GM21825 (cell line): ENCODE results near the gene MCM3AP.
A peak's percentile ranks its signal among the peaks of the same experiment; 100 is the strongest.

Experiments used
- ATAC-seq: cut with Tn5 transposase; IDR thresholded peaks from one replicate; pipeline ENCODE4 v1.9.1; 2021; ENCODE audit warnings: mild to moderate bottlenecking, moderate library complexity; ENCODE audit not compliant: unreplicated experiment

Gene MCM3AP

GRCh38 chr21:46285206-46285661, at the start of gene MCM3AP:
MCM3AP (minus strand) TSS chr21:46285611; CDS start chr21:46285286, 325 bp downstream.
- no peak for ATAC-seq

- ATAC-seq, result no peak
Observed at GRCh38 chr21:46334351-46335140, 49.1 kb upstream of the MCM3AP start.

- ATAC-seq, result no peak
Observed at GRCh38 chr21:46329796-46330195, 44.4 kb upstream of the MCM3AP start.

GRCh38 chr21:46328151-46328550, 42.7 kb upstream of the MCM3AP start:
- ATAC-seq, result no peak

GRCh38 chr21:46327711-46328110, 42.3 kb upstream of the MCM3AP start:
- ATAC-seq, result no peak

GRCh38 chr21:46326110-46326703, 40.8 kb upstream of the MCM3AP start:
- no peak for ATAC-seq

GRCh38 chr21:46325073-46325912, 39.9 kb upstream of the MCM3AP start:
- ATAC-seq, result peak; percentile 19

- peak; percentile 46 for ATAC-seq
Observed at GRCh38 chr21:46324390-46325072, 39.1 kb upstream of the MCM3AP start.

- ATAC-seq, result peak; percentile 78
Observed at GRCh38 chr21:46323710-46324389, 38.4 kb upstream of the MCM3AP start, which contains the start of the genes C21orf58 and PCNT. C21orf58 (minus strand) TSS chr21:46323870; CDS start chr21:46322738, 1,132 bp downstream. PCNT (plus strand) TSS chr21:46324156; CDS start chr21:46324229, 73 bp downstream.

- peak; percentile 3 for ATAC-seq
Observed at GRCh38 chr21:46323227-46323709, 37.9 kb upstream of the MCM3AP start.

GRCh38 chr21:46322351-46323226, 37.2 kb upstream of the MCM3AP start:
- no peak for ATAC-seq

- ATAC-seq, result no peak
Observed at GRCh38 chr21:46320331-46320801, 35.0 kb upstream of the MCM3AP start.

GRCh38 chr21:46319186-46319585, 33.8 kb upstream of the MCM3AP start:
- ATAC-seq, result no peak

- ATAC-seq, result no peak
Observed at GRCh38 chr21:46318464-46318845, 33.0 kb upstream of the MCM3AP start.

- ATAC-seq, result no peak
Observed at GRCh38 chr21:46317710-46318463, 32.5 kb upstream of the MCM3AP start.

- no peak for ATAC-seq
Observed at GRCh38 chr21:46316708-46317324, 31.4 kb upstream of the MCM3AP start.

GRCh38 chr21:46314441-46315020, 29.1 kb upstream of the MCM3AP start:
- ATAC-seq, result no peak
